Muscle of leg (tissue), 11 donors: ENCODE results near the gene PLCB4. TPM values are rescaled to one million over a fixed set of nuclear protein-coding genes. Genes with fewer than 3 reads are reported as not detected.

ENCODE experiments used
- DNase-seq: peaks from one replicate; pipeline ENCODE4 v3.0.0; 2013
- H3K27ac ChIP-seq: one replicate; pipeline ENCODE4 v1.5.1; 2013; ENCODE audit warnings: mild to moderate bottlenecking, low read length, control low read depth
- H3K27me3 ChIP-seq: one replicate; pipeline ENCODE4 v1.6.1; 2013; ENCODE audit warnings: low read length; ENCODE audit not compliant: control insufficient read depth, insufficient read depth
- H3K36me3 ChIP-seq: one replicate; pipeline ENCODE4 v1.6.1; 2013; ENCODE audit warnings: low read length; ENCODE audit not compliant: control insufficient read depth, insufficient read depth
- H3K4me1 ChIP-seq: one replicate; pipeline ENCODE4 v1.6.1; 2013; ENCODE audit warnings: low read length; ENCODE audit not compliant: control insufficient read depth, insufficient read depth
- H3K4me3 ChIP-seq: one replicate; pipeline ENCODE4 v1.5.1; 2013; ENCODE audit warnings: low read length, control low read depth
- H3K9me3 ChIP-seq: replicated peaks from 2 replicates; pipeline ENCODE4 v1.6.1; 2013; ENCODE audit warnings: low read depth, low read length; ENCODE audit not compliant: control insufficient read depth
- WGBS: methylation state at CpG from one replicate; pipeline ENCODE4 v1.1.5; 2013; ENCODE audit warnings: missing lambda C conversion rate; ENCODE audit not compliant: insufficient coverage; 5-methylcytosine and 5-hydroxymethylcytosine counted together
- polyA plus RNA-seq, 8 donors: library from polyadenylated mRNA; unstranded; fragments of 120-200 nt; gene quantifications; one replicate each; pipeline versions ENCODE4 v1.2.1 to v1.2.3, GENCODE V29; 2013; ENCODE audit warnings: inconsistent platforms in 1 of 8, low replicate concordance in 1 of 8; ENCODE audit not compliant: insufficient read length in 8 of 8, insufficient read depth in 1 of 8
- total RNA-seq: library from RNA; stranded (reverse); fragments of 120-200 nt; gene quantifications from one replicate; pipeline ENCODE4 v1.2.4, GENCODE V29; 2013

The PLCB4 gene
- total and polyA plus RNA-seq, 9 donors, result 3.1 to 5.8 (median 4.3) TPM

DNA sequence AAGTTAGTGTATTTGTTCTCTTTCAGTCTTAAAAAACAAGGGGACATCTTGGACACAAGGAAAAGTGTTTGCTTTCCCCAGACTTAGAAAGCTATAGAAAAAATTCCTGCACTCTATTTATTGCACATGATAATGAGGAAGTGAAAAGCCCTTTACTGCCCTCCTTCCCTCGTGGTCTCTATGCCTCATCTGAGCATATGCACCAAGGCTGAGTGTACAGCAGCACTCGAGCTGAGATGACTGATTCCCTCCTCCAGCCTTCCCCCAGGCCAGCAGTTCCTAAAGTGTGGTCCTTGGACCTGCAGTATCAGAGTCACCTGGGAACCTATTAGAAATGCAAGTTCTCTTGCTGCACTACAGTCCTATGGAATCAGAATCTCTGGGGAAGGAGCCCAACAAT is 431.2 kb downstream of the PLCB4 start:
- 0% methylated on average over 1 of the region's 2 CpGs for WGBS

DNA sequence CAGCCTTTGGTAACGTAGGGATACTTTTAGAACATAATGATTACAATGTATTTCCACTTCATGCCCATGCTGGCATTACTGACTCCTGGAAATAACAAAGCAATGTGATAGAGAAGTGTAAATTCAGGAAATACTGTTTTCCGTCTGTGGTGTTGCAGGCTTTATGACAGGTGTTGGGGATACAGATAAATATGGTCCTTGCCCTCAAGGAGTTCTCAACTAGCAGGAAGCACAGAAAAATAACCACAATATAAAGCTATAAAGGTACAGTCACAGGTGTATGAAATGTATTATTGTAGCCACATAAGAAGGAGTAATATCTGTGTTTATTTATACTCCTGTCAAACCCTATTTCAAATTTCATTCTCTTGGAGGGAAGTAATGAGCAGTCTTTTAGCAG is 432.6 kb downstream of the PLCB4 start:
- no CpG with 5 or more reads among the region's 2 CpGs for WGBS
- no peak overlapping the region for H3K27ac ChIP-seq
- H3K9me3 ChIP-seq, result no peaks in the 10 kb centered on the region
- peaks cover 5% of the 10 kb centered on the region for H3K4me1 ChIP-seq
- H3K27me3 ChIP-seq, result peaks cover 22% of the 10 kb centered on the region
- DNase-seq, result no peak
- H3K36me3 ChIP-seq, result no peaks in the 10 kb centered on the region
- no peak overlapping the region for H3K4me3 ChIP-seq

More for the DNA sequence above, 431.2 kb downstream of the PLCB4 start:
- H3K9me3 ChIP-seq, result no peaks in the 10 kb centered on the region
- no peaks in the 10 kb centered on the region for H3K4me1 ChIP-seq
- peak; percentile 51 for DNase-seq
- no peak overlapping the region for H3K27ac ChIP-seq
- no peaks in the 10 kb centered on the region for H3K36me3 ChIP-seq
- H3K27me3 ChIP-seq, result peaks cover 9% of the 10 kb centered on the region
- no peak overlapping the region for H3K4me3 ChIP-seq

DNA sequence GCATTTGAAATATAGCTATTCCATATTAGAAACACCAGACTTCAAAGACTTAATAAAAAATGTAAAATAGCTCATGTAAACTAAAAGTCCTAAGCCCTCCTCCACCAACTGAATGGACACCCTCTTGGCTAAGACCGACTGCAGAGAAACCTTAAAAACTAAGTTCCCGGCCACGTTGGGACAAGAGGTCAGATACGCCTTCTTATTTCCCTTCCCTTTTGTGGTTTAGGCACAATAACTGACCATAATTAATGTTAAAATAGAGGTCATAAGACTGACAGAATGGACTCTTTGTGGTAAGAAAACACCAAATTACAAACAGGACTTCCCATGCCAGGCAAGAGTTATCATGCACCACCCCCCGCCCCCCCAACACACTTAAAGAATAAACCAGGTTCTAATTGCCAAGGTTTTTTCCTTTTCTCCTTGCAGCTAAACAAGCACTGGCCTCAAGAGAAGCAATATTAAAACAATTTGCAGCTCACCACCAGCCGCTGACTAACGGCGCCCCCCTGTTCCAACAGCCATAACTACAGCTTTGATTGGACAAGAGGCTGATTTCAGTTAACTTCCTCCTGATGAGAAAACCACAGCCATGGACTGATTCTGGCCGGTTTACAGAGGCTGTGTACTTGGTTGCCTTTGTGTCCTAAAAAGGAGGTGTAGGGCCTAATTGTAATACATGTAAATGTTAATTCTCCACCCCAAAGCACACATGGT is 434.8 kb downstream of the PLCB4 start:
- no peak overlapping the region for H3K4me3 ChIP-seq
- 25% methylated on average over 1 of the region's 9 CpGs for WGBS
- peaks cover 44% of the 10 kb centered on the region for H3K27me3 ChIP-seq
- peak; percentile 55 for DNase-seq
- no peak overlapping the region for H3K27ac ChIP-seq
- H3K36me3 ChIP-seq, result no peaks in the 10 kb centered on the region
- peaks cover 11% of the 10 kb centered on the region for H3K4me1 ChIP-seq
- no peaks in the 10 kb centered on the region for H3K9me3 ChIP-seq

DNA sequence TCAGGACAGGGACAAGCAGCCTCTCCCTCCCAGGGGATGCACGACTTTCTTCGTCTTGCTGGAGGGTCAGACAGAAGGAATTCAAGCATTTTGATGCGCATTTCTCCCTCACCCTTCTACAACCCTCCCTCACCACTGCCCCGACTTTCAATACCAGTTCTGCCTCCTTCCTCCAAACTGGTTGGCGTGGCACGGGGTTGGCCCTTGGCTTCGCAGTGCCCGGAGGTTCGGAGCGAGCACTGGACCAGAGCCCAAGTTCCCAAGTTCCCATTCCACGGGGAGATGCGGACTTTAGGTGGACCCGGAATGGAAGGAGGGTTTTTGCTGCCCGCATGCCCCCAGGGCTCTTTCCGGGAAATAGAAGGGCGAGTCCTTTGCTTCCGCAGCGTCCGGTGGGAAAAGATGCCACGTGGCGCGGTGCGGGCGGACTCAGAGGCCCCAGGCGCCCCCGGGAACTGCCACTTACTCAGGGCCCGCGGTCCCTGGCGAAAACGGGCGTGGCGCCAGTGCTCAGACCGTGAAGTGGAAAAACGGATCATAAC is 437.5 kb downstream of the PLCB4 start:
- H3K36me3 ChIP-seq, result no peaks in the 10 kb centered on the region
- no peak overlapping the region for H3K4me3 ChIP-seq
- no peak for DNase-seq
- H3K27me3 ChIP-seq, result peaks cover 55% of the 10 kb centered on the region
- H3K9me3 ChIP-seq, result no peaks in the 10 kb centered on the region
- 5% methylated on average over 27 of the region's 34 CpGs for WGBS
- no peak overlapping the region for H3K27ac ChIP-seq
- H3K4me1 ChIP-seq, result peaks cover 11% of the 10 kb centered on the region

DNA sequence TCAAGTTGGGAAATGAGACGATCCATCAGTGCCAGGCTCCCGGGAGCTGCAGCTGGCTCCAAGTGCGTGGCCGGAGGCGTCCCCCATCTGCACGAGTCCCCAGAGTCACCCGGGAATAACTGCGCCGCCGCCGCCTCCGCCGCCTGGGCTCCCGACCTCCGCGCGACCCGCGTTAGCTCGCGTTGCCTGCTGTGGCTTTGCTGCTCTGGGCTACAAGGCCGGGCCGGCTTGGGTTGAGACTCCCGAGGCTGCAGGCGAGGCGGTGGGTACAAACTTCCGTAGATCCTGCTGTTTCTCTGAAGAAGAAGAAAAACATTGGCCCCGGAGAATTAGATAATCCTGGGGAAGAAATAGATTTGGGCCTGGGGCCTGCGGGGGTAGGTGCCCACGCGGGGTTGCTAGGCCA is 438.1 kb downstream of the PLCB4 start:
- no peaks in the 10 kb centered on the region for H3K36me3 ChIP-seq
- no peaks in the 10 kb centered on the region for H3K9me3 ChIP-seq
- no peak overlapping the region for H3K4me3 ChIP-seq
- DNase-seq, result no peak
- H3K27me3 ChIP-seq, result peaks cover 55% of the 10 kb centered on the region
- H3K4me1 ChIP-seq, result peaks cover 11% of the 10 kb centered on the region
- 3% methylated on average over 29 of the region's 31 CpGs for WGBS
- H3K27ac ChIP-seq, result no peak overlapping the region

DNA sequence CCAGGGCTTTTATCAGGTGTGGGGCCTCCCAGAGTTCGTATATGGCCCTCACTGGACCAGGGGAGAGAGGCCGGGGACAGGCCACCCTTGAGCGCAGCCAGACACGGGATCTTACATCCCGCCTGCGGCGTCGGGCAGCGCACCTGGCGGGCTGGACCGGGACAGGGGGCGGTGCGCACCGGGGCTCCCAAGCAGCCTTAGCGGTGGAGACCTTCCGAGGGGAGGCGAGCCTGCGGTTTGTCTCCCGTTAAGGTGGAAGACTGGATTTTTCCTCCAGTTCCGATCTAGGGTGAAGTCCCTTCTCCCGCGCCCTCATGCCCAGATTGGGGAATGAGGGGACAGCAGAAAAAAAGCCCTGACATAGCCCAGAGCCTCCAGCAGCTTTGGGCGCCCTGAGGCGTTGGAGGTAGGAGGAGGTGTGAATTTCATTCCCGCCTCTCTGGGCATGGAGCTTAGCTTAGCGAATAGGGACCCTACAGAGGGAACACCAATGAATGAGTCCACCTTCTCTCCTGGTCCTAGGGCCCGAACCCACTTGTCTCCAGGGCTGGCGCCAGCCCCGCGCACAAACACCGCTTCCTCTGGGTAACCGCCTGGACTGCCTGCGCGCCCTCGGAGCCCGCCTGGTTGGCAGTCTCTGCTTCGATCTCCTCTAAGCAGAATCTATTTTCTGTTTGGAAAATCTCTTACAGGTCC is 438.8 kb downstream of the PLCB4 start:
- Histone ChIP-seq H3K27me3 (peaks cover 55% of the 10 kb centered on the region), H3K4me1 (peaks cover 11% of the 10 kb centered on the region), H3K4me3 (no peak overlapping the region), H3K9me3 (no peaks in the 10 kb centered on the region), H3K36me3 (no peaks in the 10 kb centered on the region), H3K27ac (no peak overlapping the region)
- 4% methylated on average over 25 of the region's 37 CpGs for WGBS
- DNase-seq, result no peak

DNA sequence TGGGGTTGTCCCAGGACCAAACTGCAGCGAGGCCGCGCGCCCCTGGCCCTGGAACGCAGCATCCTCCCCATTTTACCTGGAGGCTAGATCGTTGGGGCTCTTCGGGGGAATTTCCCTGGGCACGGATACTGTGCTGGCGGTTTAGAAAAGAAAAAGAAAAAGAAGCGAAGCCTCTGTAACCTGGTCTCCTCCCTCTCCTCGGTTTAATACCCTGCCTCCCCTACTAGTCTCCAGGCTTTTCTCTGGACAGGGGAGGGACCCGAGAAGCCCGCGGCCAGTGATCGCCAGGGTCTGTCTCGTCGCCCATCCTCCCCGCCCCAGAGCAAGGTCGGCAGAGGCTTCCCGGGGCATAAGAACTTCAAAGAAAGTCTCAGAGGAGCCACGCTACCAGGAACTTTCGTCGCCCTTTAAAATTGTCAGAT is 439.4 kb downstream of the PLCB4 start:
- no peaks in the 10 kb centered on the region for H3K9me3 ChIP-seq
- 0% methylated on average over 11 of the region's 23 CpGs for whole genome bisulfite sequencing
- H3K27me3 ChIP-seq, result peaks cover 55% of the 10 kb centered on the region
- no peak overlapping the region for H3K4me3 ChIP-seq
- H3K36me3 ChIP-seq, result no peaks in the 10 kb centered on the region
- H3K4me1 ChIP-seq, result peaks cover 11% of the 10 kb centered on the region
- no peak for DNase-seq
- no peak overlapping the region for H3K27ac ChIP-seq

DNA sequence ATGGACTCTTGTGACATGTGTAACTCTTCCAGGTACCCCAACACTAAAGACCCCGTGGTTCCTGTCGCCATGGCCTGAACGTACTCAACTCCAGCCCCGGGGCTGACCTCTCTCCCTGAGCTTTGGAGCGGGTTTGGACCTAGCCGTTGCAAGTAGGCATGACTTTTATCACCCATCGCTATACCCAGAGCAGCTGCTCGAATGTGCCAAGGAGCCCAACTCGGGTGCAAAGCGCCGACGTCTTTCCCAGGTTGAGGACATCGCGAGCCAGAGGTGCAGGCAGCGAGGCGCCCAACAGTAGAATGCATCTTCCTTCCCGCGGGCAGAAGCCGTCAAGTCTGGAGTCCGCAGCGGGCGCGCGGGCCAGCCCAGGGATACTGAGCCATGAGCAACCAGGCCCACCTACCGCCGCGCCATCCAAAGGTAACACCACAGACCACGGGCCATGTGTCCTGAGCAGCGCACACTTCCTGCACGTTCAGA is 439.9 kb downstream of the PLCB4 start:
- peaks cover 55% of the 10 kb centered on the region for H3K27me3 ChIP-seq
- no peaks in the 10 kb centered on the region for H3K36me3 ChIP-seq
- H3K27ac ChIP-seq, result no peak overlapping the region
- H3K4me1 ChIP-seq, result peaks cover 11% of the 10 kb centered on the region
- no peak overlapping the region for H3K4me3 ChIP-seq
- no peak for DNase-seq
- H3K9me3 ChIP-seq, result no peaks in the 10 kb centered on the region
- 0% methylated on average over 28 of the region's 30 CpGs for WGBS

DNA sequence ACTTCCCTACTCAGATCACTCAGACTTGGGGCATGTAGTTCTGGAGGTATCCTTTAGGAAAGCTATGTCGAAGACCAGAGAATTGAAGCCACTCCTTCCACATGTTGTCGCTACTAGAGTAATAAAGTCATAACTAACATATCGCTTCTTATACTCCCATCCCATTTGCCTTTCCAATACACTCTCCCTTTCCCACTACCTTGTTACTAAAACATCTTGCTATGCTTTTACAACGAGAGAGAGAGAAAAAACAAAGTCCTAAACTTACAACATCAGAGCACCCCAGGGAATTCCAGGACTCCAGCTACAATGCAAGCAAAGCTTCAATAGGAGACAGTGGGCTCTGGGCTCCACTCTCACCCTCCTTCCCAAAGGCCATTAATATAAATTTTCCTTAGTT is 440.4 kb downstream of the PLCB4 start:
- H3K36me3 ChIP-seq, result no peaks in the 10 kb centered on the region
- no peak overlapping the region for H3K27ac ChIP-seq
- H3K9me3 ChIP-seq, result no peaks in the 10 kb centered on the region
- 46% methylated on average over 3 of the region's 4 CpGs for WGBS
- H3K4me1 ChIP-seq, result peaks cover 11% of the 10 kb centered on the region
- no peak overlapping the region for H3K4me3 ChIP-seq
- no peak for DNase-seq
- peaks cover 60% of the 10 kb centered on the region for H3K27me3 ChIP-seq

DNA sequence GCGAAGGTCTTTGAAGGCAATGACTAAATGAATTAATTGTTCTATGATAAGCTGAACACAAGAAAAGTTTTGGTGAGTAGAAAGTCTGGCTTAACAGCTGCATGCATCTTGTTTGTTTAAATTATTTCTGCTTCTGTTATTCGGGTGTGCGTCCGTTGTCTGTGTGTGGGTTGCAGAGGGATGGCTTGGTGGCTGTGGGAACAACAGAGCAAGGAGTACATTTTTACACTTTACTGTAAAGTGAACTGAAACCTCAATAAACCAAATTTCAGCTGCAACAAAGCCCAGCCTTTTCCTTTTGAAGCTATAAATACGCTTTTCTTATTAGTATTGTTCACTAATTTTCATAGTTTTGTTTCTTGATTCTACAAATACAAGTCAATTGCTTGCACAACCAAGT is 442.0 kb downstream of the PLCB4 start:
- H3K9me3 ChIP-seq, result no peaks in the 10 kb centered on the region
- 88% methylated on average over 1 of the region's 5 CpGs for WGBS
- no peak overlapping the region for H3K27ac ChIP-seq
- no peaks in the 10 kb centered on the region for H3K36me3 ChIP-seq
- peaks cover 20% of the 10 kb centered on the region for H3K4me1 ChIP-seq
- DNase-seq, result no peak
- no peak overlapping the region for H3K4me3 ChIP-seq
- peaks cover 63% of the 10 kb centered on the region for H3K27me3 ChIP-seq
